Measurements from ENCODE around the gene ZNF496. TPM values are rescaled to one million over a fixed set of nuclear protein-coding genes. Genes with fewer than 3 reads are reported as not detected.

The ZNF496 gene
- total RNA-seq, 2 donors from 2014 or later = 11.7 to 15.6 TPM

GRCh38 chr1:247373721-247374141, 42.1 kb upstream of the ZNF496 start:
- no peaks in the 10 kb centered on the region for H3K27me3 ChIP-seq
- no peaks in the 10 kb centered on the region for H3K9me3 ChIP-seq
- no peak overlapping the region for H3K27ac ChIP-seq
- intact Hi-C loops (cut with DNase I) = loop anchor here (5.0 kb wide), 1 partner anchor 114 kb away; no protein-coding TSS in a partner anchor
- peak overlapping the region; percentile 23 for H3K4me3 ChIP-seq
- peak; percentile 29 for TF ChIP-seq CTCF (IDR thresholded peaks at IDR 0.05)
- no peaks in the 10 kb centered on the region for H3K36me3 ChIP-seq
- no peak overlapping the region for H3K9ac ChIP-seq (ENCODE audit: low read depth in 2 of 2, low read length in 2 of 2)
- peak; percentile 61 for DNase-seq
- H3K4me1 ChIP-seq = no peaks in the 10 kb centered on the region

- Histone ChIP-seq H3K4me1 (no peaks in the 10 kb centered on the region), H3K27me3 (no peaks in the 10 kb centered on the region), H3K9ac (ENCODE audit: low read depth in 2 of 2, low read length in 2 of 2) (no peak overlapping the region), H3K36me3 (no peaks in the 10 kb centered on the region), H3K4me3 (no peak overlapping the region), H3K27ac (no peak overlapping the region), H3K9me3 (no peaks in the 10 kb centered on the region)
- intact Hi-C loops (cut with DNase I) = loop anchor here (5.0 kb wide), 1 partner anchor 115 kb away; no protein-coding TSS in a partner anchor
- TF ChIP-seq CTCF (IDR thresholded peaks at IDR 0.05) = no peak
- no peak for DNase-seq
Measured at GRCh38 chr1:247371801-247372259, 40.2 kb upstream of the ZNF496 start.

GRCh38 chr1:247370786-247371732, 39.4 kb upstream of the ZNF496 start:
- Histone ChIP-seq H3K4me3 (no peak overlapping the region), H3K9ac (ENCODE audit: low read depth in 2 of 2, low read length in 2 of 2) (no peak overlapping the region), H3K27ac (no peak overlapping the region), H3K36me3 (no peaks in the 10 kb centered on the region), H3K9me3 (no peaks in the 10 kb centered on the region), H3K4me1 (no peaks in the 10 kb centered on the region), H3K27me3 (no peaks in the 10 kb centered on the region)
- intact Hi-C loops (cut with DNase I) = loop anchor here (5.0 kb wide), 1 partner anchor 116 kb away; no protein-coding TSS in a partner anchor
- DNase-seq = no peak
- no peak for TF ChIP-seq CTCF (IDR thresholded peaks at IDR 0.05)

GRCh38 chr1:247368490-247369145, 37.0 kb upstream of the ZNF496 start:
- Histone ChIP-seq H3K36me3 (no peaks in the 10 kb centered on the region), H3K27ac (no peak overlapping the region), H3K27me3 (no peaks in the 10 kb centered on the region), H3K9ac (ENCODE audit: low read depth in 2 of 2, low read length in 2 of 2) (no peak overlapping the region), H3K4me1 (no peaks in the 10 kb centered on the region), H3K4me3 (no peak overlapping the region), H3K9me3 (no peaks in the 10 kb centered on the region)
- no peak for DNase-seq
- no peak for TF ChIP-seq CTCF (IDR thresholded peaks at IDR 0.05)
- intact Hi-C loops (cut with DNase I) = no loop called here

- no peak overlapping the region for H3K4me3 ChIP-seq
- no peaks in the 10 kb centered on the region for H3K27me3 ChIP-seq
- no peak for TF ChIP-seq CTCF (IDR thresholded peaks at IDR 0.05)
- H3K27ac ChIP-seq = no peak overlapping the region
- no peaks in the 10 kb centered on the region for H3K9me3 ChIP-seq
- no peaks in the 10 kb centered on the region for H3K4me1 ChIP-seq
- no peak for DNase-seq
- intact Hi-C loops (cut with DNase I) = no loop called here
- H3K9ac ChIP-seq (ENCODE audit: low read depth in 2 of 2, low read length in 2 of 2) = no peak overlapping the region
- no peaks in the 10 kb centered on the region for H3K36me3 ChIP-seq
Measured at GRCh38 chr1:247367786-247368422, 36.2 kb upstream of the ZNF496 start.
